PFSK-1 (cell line): ENCODE measurements around the gene ZNF674. TPM values are rescaled to one million over a fixed set of nuclear protein-coding genes. Genes with fewer than 3 reads are reported as not detected.

Experiments
- FOXP2 ChIP-seq: optimal IDR thresholded peaks from 2 replicates; pipeline ENCODE3; 2011; ENCODE audit warnings: borderline replicate concordance, control low read depth, inconsistent platforms; ENCODE audit not compliant: insufficient read depth; ENCODE audit errors: extremely low read length, extremely low read depth
- POLR2AphosphoS5 ChIP-seq: IDR thresholded peaks from 2 replicates; pipeline ENCODE4 v1.6.1; 2012; ENCODE audit warnings: low read depth, mild to moderate bottlenecking, control low read depth, low read length, moderate library complexity
- SIN3A ChIP-seq: IDR thresholded peaks from 2 replicates; pipeline ENCODE4 v1.6.1; 2012; ENCODE audit warnings: mild to moderate bottlenecking, low read length, moderate library complexity, borderline replicate concordance; ENCODE audit not compliant: insufficient read depth
- TAF1 ChIP-seq: IDR thresholded peaks from 2 replicates; pipeline ENCODE4 v1.6.1; 2012; ENCODE audit warnings: low read length, control low read depth, borderline replicate concordance; ENCODE audit not compliant: insufficient read depth
- polyA plus RNA-seq: library from polyadenylated mRNA; unstranded; fragments of >200 nt; gene quantifications from one replicate; pipeline ENCODE4 v1.2.1, GENCODE V29; 2012; ENCODE audit warnings: low read depth, missing spikeins; ENCODE audit not compliant: insufficient read length
- TF ChIP-seq, protein P1 (sequence below), 2 experiments: IDR thresholded peaks; 2 replicates each; pipeline versions ENCODE4 v1.6.1 to v1.8.0; 2011 to 2012; ENCODE audit warnings: low read depth in 2 of 2, low read length in 2 of 2, control low read depth in 1 of 2, inconsistent platforms in 1 of 2, mild to moderate bottlenecking in 1 of 2, moderate library complexity in 1 of 2; ENCODE audit not compliant: insufficient read depth in 1 of 2

Gene ZNF674
- 7.3 TPM for polyA plus RNA-seq

DNA sequence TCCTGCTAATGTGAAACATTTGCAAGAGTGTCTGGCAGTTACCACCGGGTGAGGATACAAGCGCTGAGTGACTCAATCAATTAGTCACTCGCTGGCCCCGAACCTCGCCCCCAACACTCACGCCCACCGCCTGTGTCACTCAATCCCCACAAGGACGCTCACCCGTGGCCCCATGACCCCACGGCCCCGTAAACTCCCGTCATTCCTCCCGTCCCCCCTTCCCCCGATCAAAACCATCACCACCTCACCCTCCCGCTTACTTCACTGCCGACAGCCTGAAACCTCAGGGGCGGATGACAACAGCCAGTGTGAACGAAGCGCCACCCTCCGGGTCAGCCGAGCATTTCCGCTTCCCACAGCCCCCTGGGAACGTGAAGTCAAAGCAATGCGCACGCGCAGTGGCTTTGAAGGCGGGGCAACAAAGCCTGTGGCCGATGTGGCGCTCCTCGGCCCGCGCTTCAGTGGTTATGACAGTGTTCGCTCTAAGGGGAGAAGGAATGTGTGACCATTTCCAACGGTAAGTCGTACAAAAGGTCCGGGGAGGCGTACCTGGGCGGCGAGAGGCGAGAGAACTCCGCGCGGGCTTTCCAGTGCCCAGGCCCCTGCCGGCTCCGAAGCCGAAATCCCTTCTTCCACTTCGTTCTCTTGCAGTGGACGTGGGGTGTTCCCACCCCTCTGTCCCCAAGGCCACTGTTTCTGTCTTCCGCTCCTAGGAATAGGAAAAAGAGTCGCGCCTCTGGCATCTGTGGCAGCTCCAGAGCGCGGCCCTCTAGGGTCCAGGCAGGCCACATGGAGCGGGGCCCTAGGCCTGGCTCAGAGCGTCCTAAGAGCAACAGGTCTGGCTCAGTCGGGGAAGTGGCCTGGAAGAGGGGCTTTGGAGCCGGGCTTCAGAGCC lies at the start of gene ZNF674:
Gene ZNF674, minus strand, starts transcription at position 311 of the 895 bp plus-strand sequence. CDS start 3,334 bp downstream, outside the sequence.
- TF ChIP-seq FOXP2 (peak; percentile 94), TAF1 (peak; percentile 53; the same call in 1 of the 2 replicates), SIN3A (peak; percentile 77; the same call in 1 of the 2 replicates), POLR2AphosphoS5 (peak; percentile 90)
- TF ChIP-seq, protein P1, sequence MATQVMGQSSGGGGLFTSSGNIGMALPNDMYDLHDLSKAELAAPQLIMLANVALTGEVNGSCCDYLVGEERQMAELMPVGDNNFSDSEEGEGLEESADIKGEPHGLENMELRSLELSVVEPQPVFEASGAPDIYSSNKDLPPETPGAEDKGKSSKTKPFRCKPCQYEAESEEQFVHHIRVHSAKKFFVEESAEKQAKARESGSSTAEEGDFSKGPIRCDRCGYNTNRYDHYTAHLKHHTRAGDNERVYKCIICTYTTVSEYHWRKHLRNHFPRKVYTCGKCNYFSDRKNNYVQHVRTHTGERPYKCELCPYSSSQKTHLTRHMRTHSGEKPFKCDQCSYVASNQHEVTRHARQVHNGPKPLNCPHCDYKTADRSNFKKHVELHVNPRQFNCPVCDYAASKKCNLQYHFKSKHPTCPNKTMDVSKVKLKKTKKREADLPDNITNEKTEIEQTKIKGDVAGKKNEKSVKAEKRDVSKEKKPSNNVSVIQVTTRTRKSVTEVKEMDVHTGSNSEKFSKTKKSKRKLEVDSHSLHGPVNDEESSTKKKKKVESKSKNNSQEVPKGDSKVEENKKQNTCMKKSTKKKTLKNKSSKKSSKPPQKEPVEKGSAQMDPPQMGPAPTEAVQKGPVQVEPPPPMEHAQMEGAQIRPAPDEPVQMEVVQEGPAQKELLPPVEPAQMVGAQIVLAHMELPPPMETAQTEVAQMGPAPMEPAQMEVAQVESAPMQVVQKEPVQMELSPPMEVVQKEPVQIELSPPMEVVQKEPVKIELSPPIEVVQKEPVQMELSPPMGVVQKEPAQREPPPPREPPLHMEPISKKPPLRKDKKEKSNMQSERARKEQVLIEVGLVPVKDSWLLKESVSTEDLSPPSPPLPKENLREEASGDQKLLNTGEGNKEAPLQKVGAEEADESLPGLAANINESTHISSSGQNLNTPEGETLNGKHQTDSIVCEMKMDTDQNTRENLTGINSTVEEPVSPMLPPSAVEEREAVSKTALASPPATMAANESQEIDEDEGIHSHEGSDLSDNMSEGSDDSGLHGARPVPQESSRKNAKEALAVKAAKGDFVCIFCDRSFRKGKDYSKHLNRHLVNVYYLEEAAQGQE (IDR thresholded peaks at IDR 0.05; ENCODE audit: insufficient read depth in 1 of 2, low read depth in 2 of 2, low read length in 2 of 2): peak in 1 of 2 experiments; percentile 23; a peak in 1 of 4 replicates

DNA sequence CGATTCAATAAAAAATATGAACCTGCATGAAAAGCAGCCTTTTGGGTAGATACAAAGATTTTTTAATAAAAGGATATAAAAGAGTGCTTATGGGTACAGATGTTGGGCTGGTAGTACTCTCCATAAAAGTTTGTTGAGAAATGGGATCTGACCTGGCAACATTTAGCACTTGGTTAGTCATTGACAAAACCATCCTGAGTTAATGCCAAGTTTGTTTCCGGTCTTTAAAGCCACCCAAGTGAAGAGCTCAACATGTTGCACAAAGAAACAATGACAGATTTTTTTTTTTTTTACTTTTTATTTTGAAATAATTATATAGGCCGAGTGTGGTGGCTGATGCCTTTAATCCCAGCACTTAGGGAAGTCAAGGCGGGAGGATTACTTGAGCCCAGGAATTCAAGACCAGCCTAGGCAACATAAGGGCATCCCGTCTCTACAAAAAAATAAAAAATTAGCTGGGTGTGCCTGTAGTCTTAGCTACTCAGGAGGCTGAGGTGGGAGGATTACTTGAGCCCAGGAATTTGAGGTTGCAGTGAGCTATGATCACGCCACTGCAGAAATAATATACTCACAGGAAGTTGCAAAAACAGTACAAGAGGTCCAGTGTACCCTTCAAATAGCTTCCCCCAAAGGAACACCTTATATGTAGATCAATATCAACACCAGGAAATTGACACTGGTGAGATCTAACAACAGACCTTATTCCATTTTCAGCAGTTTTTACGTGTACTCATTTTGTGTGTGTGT lies 44.9 kb upstream of the ZNF674 start:
- TF ChIP-seq, protein P1 (IDR thresholded peaks at IDR 0.05; ENCODE audit: insufficient read depth in 1 of 2, low read depth in 2 of 2, low read length in 2 of 2): no peak
- TF ChIP-seq TAF1 (no peak), POLR2AphosphoS5 (no peak), SIN3A (no peak), FOXP2 (no peak)

DNA sequence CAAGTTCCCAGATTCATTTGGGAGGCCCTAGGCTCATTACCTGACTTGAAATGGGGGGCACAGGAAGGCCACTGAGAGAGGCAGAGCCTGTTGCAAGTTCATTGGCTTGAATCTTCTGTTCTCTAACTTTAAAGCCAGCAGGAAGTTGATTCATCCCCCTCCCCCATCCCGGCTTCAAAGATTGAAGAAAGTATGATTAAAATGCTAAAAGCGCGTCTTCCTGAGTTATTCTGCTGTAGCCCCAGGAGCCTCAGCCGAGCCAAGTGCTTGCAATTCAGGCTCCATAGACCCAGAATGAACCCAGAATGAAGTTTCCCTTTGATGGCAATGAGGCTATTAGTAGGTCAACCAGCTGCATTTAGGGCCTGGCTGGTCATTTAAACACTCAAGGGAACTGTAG lies 43.0 kb upstream of the ZNF674 start:
- TF ChIP-seq SIN3A: no peak
- TF ChIP-seq, protein P1 (IDR thresholded peaks at IDR 0.05; ENCODE audit: insufficient read depth in 1 of 2, low read depth in 2 of 2, low read length in 2 of 2): no peak
- no peak for TF ChIP-seq FOXP2
- no peak for TF ChIP-seq POLR2AphosphoS5
- no peak for TF ChIP-seq TAF1

DNA sequence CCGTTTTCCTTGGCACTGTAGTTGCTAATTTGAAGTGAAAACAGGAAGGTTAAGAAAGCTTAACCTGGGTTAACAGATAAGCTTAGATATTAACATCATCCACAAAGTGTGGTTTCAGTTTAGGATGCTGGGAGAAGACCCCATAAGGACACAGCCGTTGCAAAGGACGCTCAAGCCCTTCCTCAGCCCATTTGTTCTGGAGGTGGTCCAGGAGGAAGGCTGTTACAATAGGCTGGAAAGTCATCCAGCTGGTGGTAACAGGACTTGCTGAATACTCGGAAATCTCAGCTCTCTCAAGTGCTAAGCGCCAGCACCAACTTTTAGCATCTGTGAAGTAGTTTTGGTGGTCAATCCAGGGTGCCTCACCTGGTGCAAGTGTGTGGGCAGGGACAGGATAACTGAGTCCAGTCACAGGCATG lies 42.5 kb upstream of the ZNF674 start:
- TF ChIP-seq TAF1 (no peak), FOXP2 (no peak), SIN3A (no peak), POLR2AphosphoS5 (no peak)
- TF ChIP-seq, protein P1 (IDR thresholded peaks at IDR 0.05; ENCODE audit: insufficient read depth in 1 of 2, low read depth in 2 of 2, low read length in 2 of 2): no peak
